Measurements from ENCODE around the gene ZNF469. TPM values are rescaled to one million over a fixed set of nuclear protein-coding genes. Genes with fewer than 3 reads are reported as not detected.

The ZNF469 gene
- total RNA-seq, 2 donors from 2014 or later = 4.5 to 11.3 TPM

GRCh38 chr16:88394426-88394825 is 11.7 kb downstream of the ZNF469 start:
- Histone ChIP-seq H3K27ac (no peak overlapping the region), H3K36me3 (no peaks in the 10 kb centered on the region), H3K4me3 (no peak overlapping the region), H3K27me3 (replicated peaks; ENCODE audit: insufficient read depth) (no peaks in the 10 kb centered on the region), H3K9me3 (no peaks in the 10 kb centered on the region), H3K4me1 (ENCODE audit: control insufficient read depth in 1 of 2, low read depth in 2 of 2) (peaks cover 8 to 19% of the 10 kb centered on the region in 2 donors)
- TF ChIP-seq CTCF (IDR thresholded peaks at IDR 0.05) = no peak
- DNase-seq (ENCODE audit: low spot score) (no peak), ATAC-seq (ENCODE audit: insufficient number of reproducible peaks, low FRiP score, low read depth) (no peak)

- no peak overlapping the region for H3K4me3 ChIP-seq
- DNase-seq (ENCODE audit: low spot score) = no peak
- H3K27ac ChIP-seq = no peak overlapping the region
- no peak for TF ChIP-seq CTCF (IDR thresholded peaks at IDR 0.05)
- H3K4me1 ChIP-seq (ENCODE audit: control insufficient read depth in 1 of 2, low read depth in 2 of 2) = peaks cover 8 to 18% of the 10 kb centered on the region in 2 donors
- no peaks in the 10 kb centered on the region for H3K36me3 ChIP-seq
- no peaks in the 10 kb centered on the region for H3K9me3 ChIP-seq
- no peak for ATAC-seq (ENCODE audit: insufficient number of reproducible peaks, low FRiP score, low read depth)
- H3K27me3 ChIP-seq (replicated peaks; ENCODE audit: insufficient read depth) = no peaks in the 10 kb centered on the region
Observed at GRCh38 chr16:88395669-88396584, 13.2 kb downstream of the ZNF469 start.

- Histone ChIP-seq H3K36me3 (no peaks in the 10 kb centered on the region), H3K4me1 (ENCODE audit: control insufficient read depth in 1 of 2, low read depth in 2 of 2) (peaks cover 0 to 5% of the 10 kb centered on the region in 2 donors), H3K9me3 (no peaks in the 10 kb centered on the region), H3K27ac (no peak overlapping the region), H3K27me3 (replicated peaks; ENCODE audit: insufficient read depth) (no peaks in the 10 kb centered on the region), H3K4me3 (no peak overlapping the region)
- ATAC-seq (ENCODE audit: insufficient number of reproducible peaks, low FRiP score, low read depth) (no peak), DNase-seq (ENCODE audit: low spot score) (no peak)
- TF ChIP-seq CTCF (IDR thresholded peaks at IDR 0.05) = no peak
Observed at GRCh38 chr16:88398170-88398873, 15.6 kb downstream of the ZNF469 start.

- no peak overlapping the region for H3K4me3 ChIP-seq
- H3K27me3 ChIP-seq (replicated peaks; ENCODE audit: insufficient read depth) = no peaks in the 10 kb centered on the region
- no peaks in the 10 kb centered on the region for H3K36me3 ChIP-seq
- TF ChIP-seq CTCF (IDR thresholded peaks at IDR 0.05) = no peak
- no peaks in the 10 kb centered on the region for H3K4me1 ChIP-seq (ENCODE audit: control insufficient read depth in 1 of 2, low read depth in 2 of 2)
- no peaks in the 10 kb centered on the region for H3K9me3 ChIP-seq
- ATAC-seq (ENCODE audit: insufficient number of reproducible peaks, low FRiP score, low read depth) (no peak), DNase-seq (ENCODE audit: low spot score) (no peak)
- no peak overlapping the region for H3K27ac ChIP-seq
Observed at GRCh38 chr16:88398874-88399178, 16.1 kb downstream of the ZNF469 start.

- H3K4me1 ChIP-seq (ENCODE audit: control insufficient read depth in 1 of 2, low read depth in 2 of 2) = peaks cover 0 to 2% of the 10 kb centered on the region in 2 donors
- no peaks in the 10 kb centered on the region for H3K36me3 ChIP-seq
Observed at GRCh38 chr16:88400186-88400585, 17.4 kb downstream of the ZNF469 start.

More at GRCh38 chr16:88400186-88400585, 17.4 kb downstream of the ZNF469 start:
- Histone ChIP-seq H3K9me3 (no peaks in the 10 kb centered on the region), H3K27me3 (replicated peaks; ENCODE audit: insufficient read depth) (no peaks in the 10 kb centered on the region), H3K27ac (no peak overlapping the region), H3K4me3 (no peak overlapping the region)
- TF ChIP-seq CTCF (IDR thresholded peaks at IDR 0.05) = no peak
- no peak for ATAC-seq (ENCODE audit: insufficient number of reproducible peaks, low FRiP score, low read depth)
- no peak for DNase-seq (ENCODE audit: low spot score)

Measured in thoracic aorta (tissue), 2 donors.